Measurements from ENCODE around the gene NAA10.

The NAA10 gene

DNA sequence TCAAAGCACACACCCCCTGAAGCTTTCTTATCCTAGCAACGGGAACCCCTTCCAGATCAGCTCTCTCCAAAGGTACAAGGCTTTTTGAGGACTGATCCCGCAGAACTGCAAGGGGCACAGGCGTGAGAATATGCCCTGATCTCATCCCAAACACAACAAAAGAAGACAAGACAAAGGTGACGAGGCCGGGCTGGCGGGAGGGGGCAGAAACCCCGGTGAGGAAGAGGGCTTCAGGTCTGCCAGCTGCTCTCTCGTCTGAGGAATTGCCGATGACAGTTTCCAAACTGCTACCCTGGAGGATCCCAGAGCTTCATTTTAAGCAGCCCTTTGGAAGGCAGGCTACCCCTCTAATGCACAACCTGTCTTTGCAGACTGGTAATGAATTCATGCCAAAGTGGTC lies 33.4 kb upstream of the NAA10 start:
- no peak for DNase-seq (ENCODE audit: low read depth, low spot score)
- H3K4me3 ChIP-seq (ENCODE audit: low read length), result peak overlapping the region; percentile 81

DNA sequence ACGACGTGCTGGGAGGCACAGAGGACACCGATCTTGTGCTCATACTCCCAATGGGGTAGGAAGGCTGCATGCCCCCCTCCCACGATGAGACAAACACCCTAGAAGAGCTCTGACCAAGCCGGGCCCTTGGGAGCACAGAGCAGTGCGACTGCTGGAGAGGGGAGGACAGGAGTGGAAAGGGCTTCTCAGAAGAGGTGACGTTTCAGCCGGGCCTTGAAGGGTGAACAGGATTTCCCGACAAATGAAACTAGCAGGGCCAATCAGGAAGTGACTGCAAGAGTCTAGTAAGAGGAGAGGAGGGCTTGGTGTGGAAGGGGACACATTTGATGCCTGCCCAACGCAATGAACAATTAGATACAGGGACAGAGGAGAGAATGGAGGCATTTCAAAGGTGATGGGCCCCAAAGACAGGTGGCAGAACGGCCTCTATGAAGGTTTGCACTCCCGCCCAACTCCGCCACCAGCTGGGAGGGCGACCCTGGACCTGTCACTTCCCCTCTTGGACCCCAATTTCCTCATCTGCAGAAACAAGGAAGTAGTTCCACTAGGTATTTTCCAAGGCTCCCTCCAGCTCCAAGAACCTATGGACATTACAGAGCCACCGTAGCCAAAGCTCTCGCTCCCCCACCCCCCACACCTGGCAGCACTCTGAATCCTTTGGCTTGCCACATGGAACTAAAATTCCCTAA lies 32.8 kb upstream of the NAA10 start:
- DNase-seq (ENCODE audit: low read depth, low spot score), result no peak
- peak overlapping the region; percentile 81 for H3K4me3 ChIP-seq (ENCODE audit: low read length)

DNA sequence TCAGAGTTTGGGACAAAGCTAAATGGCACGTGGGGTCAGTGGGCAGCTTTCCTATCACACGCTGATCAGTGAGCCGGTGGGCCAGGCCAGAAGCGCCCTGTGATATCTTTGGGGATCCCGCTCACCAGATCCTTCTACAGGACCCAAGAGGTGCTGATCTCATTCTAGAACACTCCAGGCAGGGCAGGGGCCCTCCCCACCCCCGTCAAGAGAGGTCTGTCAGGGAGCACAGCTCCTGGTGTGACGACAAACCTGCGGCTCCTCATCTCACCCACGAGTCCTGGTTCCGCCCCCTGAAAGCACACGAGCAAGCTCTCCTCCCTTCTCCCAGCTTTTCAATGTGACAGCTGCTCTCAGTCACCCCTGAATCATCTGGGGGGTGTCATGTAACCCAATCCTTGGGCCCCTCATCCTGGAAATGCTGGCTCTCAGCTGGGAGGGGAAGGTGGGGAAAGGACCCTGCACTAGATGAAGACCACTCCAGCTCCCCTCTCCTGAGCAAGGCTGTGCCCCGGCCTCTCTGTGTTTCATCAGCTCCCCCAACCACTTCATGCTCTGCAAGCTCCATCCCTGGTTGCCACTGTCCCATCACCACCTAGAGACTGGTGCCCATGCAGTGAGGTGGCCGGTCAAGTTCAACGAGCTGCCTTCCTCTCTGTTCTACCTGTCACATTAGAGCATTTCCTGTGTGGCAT lies 32.2 kb upstream of the NAA10 start:
- H3K4me3 ChIP-seq (ENCODE audit: low read length), result peak overlapping the region; percentile 81
- DNase-seq (ENCODE audit: low read depth, low spot score), result no peak

DNA sequence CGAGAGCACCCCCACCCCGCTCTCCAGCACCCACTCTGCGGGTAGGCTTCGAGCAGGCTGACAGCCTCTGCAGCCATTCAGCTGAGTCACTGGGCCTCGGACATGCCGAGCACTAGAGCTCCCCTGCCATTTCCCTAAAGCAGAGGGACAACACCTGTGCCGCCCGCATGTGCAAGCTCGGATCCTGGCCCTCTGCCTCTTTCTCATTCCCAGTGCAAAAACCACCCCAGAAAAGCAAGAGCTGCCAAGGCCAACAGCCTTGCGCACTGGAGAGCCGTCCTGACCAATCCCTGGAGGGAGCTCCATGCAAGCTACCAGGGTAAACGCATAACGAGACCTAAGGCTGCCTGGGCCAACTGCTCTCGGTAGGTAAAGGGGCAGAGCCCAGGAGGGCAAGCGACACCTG lies 31.4 kb upstream of the NAA10 start:
- no peak for DNase-seq (ENCODE audit: low read depth, low spot score)
- no peak overlapping the region for H3K4me3 ChIP-seq (ENCODE audit: low read length)

DNA sequence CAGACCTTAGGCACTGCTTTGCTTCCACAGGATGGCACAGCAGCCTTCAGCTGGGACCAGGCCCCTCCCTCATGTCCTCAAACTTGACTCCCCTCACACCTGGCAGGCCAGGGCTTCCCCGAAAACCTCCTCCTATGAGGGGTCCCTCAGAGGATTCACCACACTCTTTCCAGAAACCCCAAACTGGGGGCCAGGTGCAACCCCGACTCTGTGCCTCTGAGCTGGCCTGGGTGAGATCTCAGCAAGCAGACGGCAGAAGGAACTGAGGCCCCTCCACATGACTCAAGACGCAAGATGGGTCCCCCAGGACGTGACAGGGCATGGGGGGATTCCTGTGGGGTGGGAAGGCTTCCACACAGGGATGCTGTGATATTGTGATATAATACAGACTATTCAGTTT lies 30.6 kb upstream of the NAA10 start:
- no peak for DNase-seq (ENCODE audit: low read depth, low spot score)
- H3K4me3 ChIP-seq (ENCODE audit: low read length), result no peak overlapping the region

DNA sequence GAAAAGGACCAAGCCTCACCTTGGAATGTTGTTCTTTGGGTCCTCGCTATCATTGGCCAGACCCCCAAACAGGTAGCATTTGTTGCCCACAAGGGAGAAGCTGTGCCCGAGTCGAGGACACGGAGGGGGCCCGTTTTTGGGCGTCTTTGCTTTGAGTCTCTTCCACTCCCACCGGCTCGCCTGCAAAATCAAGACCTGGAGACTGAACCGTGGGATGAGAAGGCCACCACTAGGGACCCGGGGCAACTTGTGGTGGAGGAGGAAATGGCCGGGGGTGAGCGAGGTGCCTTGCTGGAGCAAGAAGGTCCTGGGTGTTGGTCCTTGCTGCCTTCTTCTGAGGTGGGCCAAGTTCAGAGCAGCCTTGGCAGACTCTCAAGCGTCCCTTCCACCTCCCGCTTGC lies 29.3 kb upstream of the NAA10 start:
- DNase-seq (ENCODE audit: low read depth, low spot score), result no peak
- H3K4me3 ChIP-seq (ENCODE audit: low read length), result no peak overlapping the region

DNA sequence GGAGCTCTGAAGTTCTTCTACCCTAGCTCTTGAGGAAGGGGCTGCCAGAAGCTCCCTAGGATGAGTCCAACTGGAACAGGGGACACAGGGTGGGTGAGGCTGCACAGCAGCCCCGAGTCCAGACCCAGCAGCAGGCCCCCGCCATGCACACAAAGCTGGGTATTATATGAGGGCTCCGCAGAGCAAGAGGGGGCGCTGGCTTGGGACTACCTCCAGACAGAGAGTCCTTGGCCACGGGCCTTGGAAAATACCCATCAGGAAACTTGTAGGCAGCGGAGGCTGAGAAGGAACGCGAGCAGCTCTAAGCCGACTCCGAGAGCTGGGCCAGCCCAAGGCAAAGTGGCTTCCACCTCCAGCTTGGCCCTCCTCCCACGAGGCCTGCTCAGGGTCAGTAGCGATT lies 28.7 kb upstream of the NAA10 start:
- DNase-seq (ENCODE audit: low read depth, low spot score), result no peak
- H3K4me3 ChIP-seq (ENCODE audit: low read length), result no peak overlapping the region

DNA sequence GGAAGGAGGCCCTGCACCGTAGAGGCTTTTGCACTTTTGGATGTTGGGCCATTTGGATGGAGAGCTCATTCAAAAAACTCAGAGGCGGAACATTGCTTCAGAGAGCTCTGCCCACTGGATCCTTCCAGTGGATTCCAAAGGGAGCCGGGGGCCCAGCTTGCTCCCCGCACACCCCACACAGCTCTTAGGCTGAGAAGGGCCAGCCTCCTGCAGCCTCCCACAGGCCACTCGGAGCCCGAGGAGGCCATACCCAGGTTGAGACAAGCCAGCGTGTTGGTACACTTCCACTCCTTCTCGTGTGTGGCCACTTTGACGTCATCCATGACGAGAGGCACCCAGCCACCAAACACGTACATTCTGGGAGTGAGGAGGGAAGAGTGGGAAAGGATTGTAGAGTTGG lies 26.5 kb upstream of the NAA10 start:
- DNase-seq (ENCODE audit: low read depth, low spot score), result no peak
- no peak overlapping the region for H3K4me3 ChIP-seq (ENCODE audit: low read length)

DNA sequence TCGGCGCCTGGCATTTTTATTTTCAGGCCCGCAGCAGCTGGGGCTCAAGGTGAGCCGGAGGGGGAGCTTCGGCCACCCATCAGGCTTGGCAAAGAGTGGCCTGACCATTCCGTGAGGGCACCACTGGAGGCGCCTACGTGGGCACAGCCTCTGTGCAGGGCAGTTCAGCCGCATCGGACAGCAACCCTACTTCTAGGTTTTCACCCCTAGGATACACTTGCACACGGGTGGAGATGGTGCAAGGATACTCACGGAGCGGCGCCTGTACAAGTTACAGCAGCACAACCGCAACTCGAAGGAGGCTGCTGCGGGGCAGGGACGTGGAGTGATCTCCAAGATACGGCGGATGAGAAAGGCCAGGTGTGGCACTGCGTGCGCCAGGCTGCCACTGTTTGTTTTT lies 25.9 kb upstream of the NAA10 start:
- no peak for DNase-seq (ENCODE audit: low read depth, low spot score)
- no peak overlapping the region for H3K4me3 ChIP-seq (ENCODE audit: low read length)

DNA sequence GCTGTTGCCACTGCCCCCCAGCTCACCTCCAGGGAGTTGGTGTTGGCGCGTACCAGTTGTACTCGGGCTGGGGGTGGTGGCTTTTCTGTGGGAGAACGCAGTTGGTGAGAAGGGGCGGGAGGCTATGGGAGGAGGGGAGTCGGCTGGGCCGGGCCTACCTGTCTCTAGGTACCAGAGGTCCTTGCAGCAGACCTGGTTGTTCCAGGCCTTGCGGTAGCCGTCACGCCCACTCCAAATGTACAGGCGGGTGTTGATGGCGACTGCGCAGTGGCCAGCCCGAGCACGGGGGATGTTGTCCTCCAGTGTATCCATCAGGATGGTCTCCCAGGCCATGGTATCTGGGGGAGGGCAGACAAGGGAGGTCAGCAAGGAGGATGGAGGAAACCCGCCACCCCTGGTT lies 25.2 kb upstream of the NAA10 start:
- DNase-seq (ENCODE audit: low read depth, low spot score), result no peak
- no peak overlapping the region for H3K4me3 ChIP-seq (ENCODE audit: low read length)

DNA sequence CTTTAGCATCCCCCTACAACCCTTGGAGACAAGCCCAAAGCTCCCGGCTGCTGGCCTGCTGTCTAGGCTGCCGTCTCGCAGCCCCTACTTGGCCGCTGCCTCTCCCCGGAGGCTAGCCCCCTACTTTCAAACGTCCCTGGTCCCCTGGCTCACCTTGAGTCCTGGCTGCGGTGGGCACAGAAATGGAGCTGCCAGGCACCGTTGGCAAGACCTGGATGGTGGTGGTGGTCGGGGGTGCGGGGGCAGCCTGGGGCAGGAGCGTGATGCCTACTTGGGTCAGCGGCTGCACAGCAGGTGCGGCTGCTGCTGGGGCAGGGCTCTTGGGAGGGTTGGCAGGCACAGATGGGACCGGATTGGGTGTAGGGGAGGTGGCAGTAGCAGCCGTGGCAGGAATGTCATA lies 24.8 kb upstream of the NAA10 start:
- H3K4me3 ChIP-seq (ENCODE audit: low read length), result no peak overlapping the region
- no peak for DNase-seq (ENCODE audit: low read depth, low spot score)

DNA sequence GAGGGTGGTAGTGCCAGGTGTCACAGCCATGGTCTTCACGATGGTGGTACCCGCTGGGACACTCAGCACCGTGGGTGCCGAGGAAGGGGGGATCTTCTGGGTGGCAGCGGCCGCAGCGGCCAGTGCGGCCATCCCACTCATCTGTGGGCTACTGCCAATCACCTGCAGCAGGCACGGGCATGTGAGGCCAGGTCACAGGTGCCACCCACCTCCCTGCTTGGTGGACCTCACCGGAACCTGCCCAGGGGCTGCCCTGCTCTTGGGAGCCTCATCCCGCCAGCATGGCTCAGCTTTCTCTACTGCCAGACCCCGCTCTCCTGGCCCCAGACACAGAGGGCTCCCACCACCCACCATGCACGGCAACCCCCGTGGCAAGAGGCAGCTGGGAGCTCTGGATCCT lies 23.8 kb upstream of the NAA10 start:
- DNase-seq (ENCODE audit: low read depth, low spot score), result no peak

DNA sequence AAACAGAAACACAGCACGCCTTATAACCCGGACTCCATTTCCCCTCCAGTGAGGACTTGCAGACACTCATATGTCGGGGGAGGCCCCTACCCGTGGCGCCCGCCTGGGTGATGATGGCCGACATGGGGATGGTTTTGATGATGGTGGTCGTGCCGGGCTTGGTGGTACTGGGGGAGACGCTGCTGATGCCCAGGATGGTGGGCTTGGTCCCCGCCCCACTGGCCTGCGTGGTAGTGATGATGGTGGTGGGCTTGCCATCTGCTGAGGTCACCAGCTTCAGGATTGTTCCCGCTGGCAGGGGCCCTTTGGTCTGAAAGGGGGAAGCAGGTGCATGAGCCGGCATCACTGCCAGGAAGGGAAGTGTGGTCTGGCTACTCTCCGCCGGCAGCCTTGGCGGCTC lies 22.4 kb upstream of the NAA10 start:
- H3K4me3 ChIP-seq (ENCODE audit: low read length), result no peak overlapping the region
- DNase-seq (ENCODE audit: low read depth, low spot score), result no peak

More for the DNA sequence above, 23.8 kb upstream of the NAA10 start:
- H3K4me3 ChIP-seq (ENCODE audit: low read length), result no peak overlapping the region

DNA sequence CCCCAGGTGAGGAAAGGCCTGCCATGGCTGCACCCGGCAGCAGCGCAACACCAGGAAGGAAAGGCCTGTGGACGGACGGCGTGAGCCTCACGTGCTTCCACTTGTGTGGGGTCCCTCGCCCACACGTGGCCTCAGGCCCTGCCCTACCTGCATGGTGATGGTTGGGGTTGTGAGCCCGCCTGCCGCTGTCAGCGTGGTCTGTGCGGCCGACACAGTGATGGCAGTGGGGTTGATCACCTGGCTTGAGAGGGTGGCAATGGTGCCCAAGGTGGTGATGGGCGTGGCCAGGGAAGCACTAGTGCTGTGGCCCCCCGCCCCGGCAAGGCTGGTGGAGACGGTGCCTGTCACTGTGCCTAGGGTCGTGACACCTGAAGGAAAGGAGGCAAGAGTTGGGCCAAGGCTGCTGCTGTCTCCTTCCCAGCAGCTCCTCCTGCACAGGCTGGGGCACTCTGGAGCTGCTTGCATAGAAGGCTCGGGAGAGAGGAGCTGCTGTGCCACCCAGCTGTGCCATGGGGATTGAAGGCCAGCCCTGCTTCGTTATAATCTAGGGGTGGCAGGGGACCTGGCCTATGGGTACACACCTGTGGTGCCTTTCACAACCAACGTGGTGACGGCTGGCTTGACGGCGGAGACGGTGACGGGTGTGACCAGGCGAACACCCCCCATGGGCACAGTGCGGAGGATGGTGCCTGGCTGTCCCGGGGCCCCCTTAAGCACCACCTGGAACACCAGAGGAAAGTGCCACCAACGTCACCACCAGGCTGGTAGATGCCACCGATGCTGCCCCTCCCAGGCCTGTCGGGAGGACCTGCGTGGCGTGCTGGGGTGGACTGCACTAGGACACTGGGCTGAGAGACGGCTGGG lies 21.4 kb upstream of the NAA10 start:
- no peak for DNase-seq (ENCODE audit: low read depth, low spot score)
- no peak overlapping the region for H3K4me3 ChIP-seq (ENCODE audit: low read length)

DNA sequence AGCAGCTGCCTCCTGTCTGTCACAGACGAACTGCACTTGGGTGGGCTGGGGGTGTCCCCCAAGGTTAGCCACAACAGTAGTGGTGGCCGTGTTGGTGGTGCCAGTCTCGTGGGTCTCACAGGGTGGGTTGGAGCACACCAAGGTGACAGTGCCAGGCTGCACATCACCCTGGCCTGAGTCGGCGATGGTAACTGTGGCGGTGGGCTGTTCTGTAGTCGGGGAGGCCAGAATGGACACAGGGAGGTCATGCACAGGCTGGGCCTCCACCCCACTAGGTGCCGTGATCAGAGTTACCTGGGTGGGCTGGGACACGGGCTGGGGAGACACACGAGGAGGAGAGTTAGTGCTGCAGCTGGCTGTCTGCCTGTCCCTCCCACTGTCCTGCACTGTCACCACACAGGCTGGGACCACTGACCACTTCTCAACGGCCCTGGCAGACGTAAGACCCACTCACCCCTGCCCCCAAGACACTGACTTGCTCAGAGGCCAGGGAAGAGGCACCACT lies 20.4 kb upstream of the NAA10 start:
- DNase-seq (ENCODE audit: low read depth, low spot score), result no peak
- no peak overlapping the region for H3K4me3 ChIP-seq (ENCODE audit: low read length)

DNA sequence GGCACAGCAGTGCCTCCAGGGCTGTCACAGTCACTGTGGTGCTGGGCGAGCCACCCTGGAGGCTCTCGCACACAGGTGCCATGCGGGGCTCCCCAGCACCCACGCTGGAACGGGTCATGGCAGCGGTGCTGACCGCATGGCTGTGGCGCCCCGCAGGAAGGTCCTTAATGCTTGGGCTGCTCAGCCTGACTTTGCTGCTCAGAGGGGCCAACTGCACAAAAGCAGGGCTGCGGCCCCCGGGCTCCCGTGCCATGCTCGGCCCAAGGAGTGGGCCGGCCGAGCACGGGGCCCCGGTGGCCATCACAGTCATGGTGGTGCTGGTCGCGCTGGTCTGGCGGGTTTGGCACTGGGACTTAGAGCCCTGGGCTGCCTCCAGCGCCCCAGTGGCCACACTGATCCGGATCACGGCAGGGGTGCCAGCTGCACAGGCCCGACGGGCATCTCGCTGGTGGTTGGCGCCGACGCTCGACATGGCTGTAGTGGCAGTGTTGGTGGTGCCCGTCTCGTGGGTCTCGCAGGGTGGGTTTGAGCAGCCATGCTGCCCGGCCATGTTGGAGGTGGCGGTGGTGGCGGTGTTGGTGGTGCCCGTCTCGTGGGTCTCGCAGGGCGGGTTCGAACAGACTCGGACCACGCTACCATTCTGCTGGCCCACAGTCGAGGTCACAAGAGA lies 19.9 kb upstream of the NAA10 start:
- no peak for DNase-seq (ENCODE audit: low read depth, low spot score)
- no peak overlapping the region for H3K4me3 ChIP-seq (ENCODE audit: low read length)

DNA sequence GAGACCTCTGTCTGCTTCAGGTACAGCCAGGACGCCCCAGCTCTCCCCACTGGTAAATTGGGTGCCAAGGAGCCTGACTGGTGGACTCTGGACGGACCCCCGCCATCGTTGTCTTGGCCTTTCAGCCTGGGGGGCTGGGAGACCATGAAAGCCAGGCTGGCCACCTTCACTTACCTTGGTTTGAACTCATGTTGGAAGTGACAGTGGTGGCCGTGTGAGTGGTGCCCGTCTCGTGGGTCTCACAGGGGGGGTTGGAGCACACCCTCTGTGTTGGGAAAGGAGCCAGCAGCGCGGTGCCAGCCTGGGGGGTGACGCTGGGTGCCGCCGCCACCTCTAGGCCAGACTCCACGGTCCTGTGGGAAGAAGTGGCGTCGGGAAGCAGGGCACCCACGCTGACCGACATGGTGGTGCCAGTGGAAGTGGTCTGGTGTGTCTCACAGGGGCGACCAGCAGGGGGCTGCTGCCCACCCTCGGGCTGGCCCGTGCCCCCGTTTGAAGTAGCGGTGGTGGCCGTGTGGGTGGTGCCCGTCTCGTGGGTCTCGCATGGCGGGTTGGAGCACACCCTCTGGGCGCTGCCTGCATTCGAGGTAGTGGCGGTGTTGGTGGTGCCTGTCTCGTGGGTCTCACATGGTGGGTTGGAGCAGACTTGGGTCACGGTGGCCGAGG lies 19.2 kb upstream of the NAA10 start:
- H3K4me3 ChIP-seq (ENCODE audit: low read length), result no peak overlapping the region
- no peak for DNase-seq (ENCODE audit: low read depth, low spot score)

DNA sequence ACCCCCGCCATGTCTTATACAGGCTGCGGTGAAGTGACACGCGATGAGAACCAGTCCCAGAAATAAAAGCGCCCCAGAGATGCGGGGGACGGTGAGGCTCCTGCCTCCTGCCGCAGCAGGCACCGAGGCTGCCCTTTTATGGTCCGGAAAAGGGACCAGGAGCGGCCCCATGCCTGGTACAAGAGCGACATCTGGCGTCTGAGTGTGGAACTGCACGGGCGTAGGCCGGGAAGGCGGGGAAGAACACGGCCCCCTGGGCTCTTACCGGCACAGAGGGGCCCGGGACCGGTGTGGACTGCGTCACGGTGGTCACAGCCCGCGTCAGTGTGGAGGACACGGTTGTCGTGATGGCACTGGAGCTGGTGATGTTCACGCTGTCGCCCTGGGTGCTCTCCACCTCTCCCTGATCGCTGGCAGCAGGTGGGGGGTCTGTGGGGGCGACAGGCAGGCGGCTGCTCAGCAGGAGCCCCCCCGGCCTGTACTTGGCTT lies 18.5 kb upstream of the NAA10 start:
- no peak for DNase-seq (ENCODE audit: low read depth, low spot score)
- no peak overlapping the region for H3K4me3 ChIP-seq (ENCODE audit: low read length)
